SK-N-SH (cell line): ENCODE data around the gene HERC3. TPM values are rescaled to one million over a fixed set of nuclear protein-coding genes. Genes with fewer than 3 reads are reported as not detected.

Experiments used
- CTCF ChIA-PET: fragments of 300-600, 350-600 bp; formaldehyde crosslinking; extraction: SDS; loops from one replicate; lab custom pipeline; 2021; lab: Yijun Ruan, JAX
- POLR2A ChIA-PET: fragments of 350-600 bp; sonication (Branson Sonifier 250); formaldehyde crosslinking; extraction: SDS; loops from one replicate; lab custom pipeline; 2020; ENCODE audit warnings: antibody characterized with exemption, inconsistent platforms; lab: Yijun Ruan, JAX
- DNase-seq: peaks from one replicate; pipeline ENCODE4 v3.0.0; 2012
- H2AFZ ChIP-seq: fragments of 200-600 bp; sonication (generic); 2 replicates; pipeline ENCODE4 v1.8.1; 2016; ENCODE audit warnings: antibody characterized with exemption, mild to moderate bottlenecking, low read depth
- H3F3A ChIP-seq: fragments of 200-600 bp; sonication (generic); replicated peaks from 2 replicates; pipeline ENCODE3; 2016; ENCODE audit warnings: antibody characterized with exemption, mild to moderate bottlenecking; ENCODE audit not compliant: insufficient read depth
- H3K27ac ChIP-seq, 2 experiments: fragments of 200-500 bp in 1 of 2; fragments of 200-600 bp in 1 of 2; sonication (Bioruptor generic) in 1 of 2; sonication (generic), shearing (Covaris generic) in 1 of 2; 2 replicates each; pipeline versions ENCODE4 v1.5.1 to v1.6.1; 2014 to 2016; ENCODE audit warnings: low read depth in 2 of 2, inconsistent platforms in 1 of 2, low read length in 1 of 2, mild to moderate bottlenecking in 1 of 2, mixed read lengths in 1 of 2
- H3K27me3 ChIP-seq: fragments of 200-600 bp; sonication (generic), shearing (Covaris generic); 2 replicates; pipeline ENCODE4 v1.6.1; 2016; ENCODE audit warnings: mixed run types; ENCODE audit not compliant: insufficient read depth
- H3K36me3 ChIP-seq, 2 experiments: fragments of 200-500 bp in 1 of 2; fragments of 200-600 bp in 1 of 2; sonication (Bioruptor generic) in 1 of 2; sonication (generic) in 1 of 2; replicated peaks in 1 of 2; 2 replicates each; pipeline versions ENCODE3 to v1.5.1; 2014 to 2016; ENCODE audit warnings: low read length in 1 of 2, mild to moderate bottlenecking in 1 of 2; ENCODE audit not compliant: insufficient read depth in 2 of 2, control insufficient read depth in 1 of 2
- H3K4me1 ChIP-seq, 2 experiments: fragments of 200-500 bp in 1 of 2; fragments of 200-600 bp in 1 of 2; sonication (Bioruptor generic) in 1 of 2; sonication (generic), shearing (Covaris generic) in 1 of 2; 2 replicates each; pipeline versions ENCODE4 v1.5.1 to v1.6.1; 2014 to 2016; ENCODE audit warnings: low read depth in 1 of 2, low read length in 1 of 2, mixed run types in 1 of 2; ENCODE audit not compliant: insufficient read depth in 2 of 2, control insufficient read depth in 1 of 2
- H3K4me2 ChIP-seq: fragments of 200-600 bp; sonication (generic), shearing (Covaris generic); 2 replicates; pipeline ENCODE4 v1.6.1; 2017; ENCODE audit warnings: mixed run types
- H3K4me3 ChIP-seq, 2 experiments: fragments of 200-500 bp in 1 of 2; fragments of 200-600 bp in 1 of 2; sonication (Bioruptor generic) in 1 of 2; sonication (generic), shearing (Covaris generic) in 1 of 2; 2 replicates each; pipeline versions ENCODE4 v1.5.1 to v1.8.1; 2014 to 2016; ENCODE audit warnings: low read depth in 2 of 2, inconsistent platforms in 1 of 2, low read length in 1 of 2, mild to moderate bottlenecking in 1 of 2, mixed read lengths in 1 of 2, moderate library complexity in 1 of 2
- H3K79me2 ChIP-seq: fragments of 200-600 bp; sonication (generic); 2 replicates; pipeline ENCODE4 v1.8.1; 2017; ENCODE audit warnings: mild to moderate bottlenecking; ENCODE audit not compliant: insufficient read depth
- H3K9ac ChIP-seq: fragments of 200-600 bp; sonication (generic); 2 replicates; pipeline ENCODE4 v1.6.1; 2017; ENCODE audit warnings: mixed run types
- H3K9me2 ChIP-seq: fragments of 200-600 bp; sonication (generic); 2 replicates; pipeline ENCODE4 v1.6.1; 2017; ENCODE audit warnings: mixed run types
- H3K9me3 ChIP-seq: fragments of 200-600 bp; sonication (generic); 2 replicates; pipeline ENCODE4 v1.6.1; 2017; ENCODE audit warnings: mixed run types, mild to moderate bottlenecking, moderate library complexity
- H4K20me1 ChIP-seq: fragments of 200-600 bp; sonication (generic); 2 replicates; pipeline ENCODE4 v1.6.1; 2017; ENCODE audit warnings: mild to moderate bottlenecking, mixed run types; ENCODE audit not compliant: insufficient read depth
- ELF1 ChIP-seq: IDR thresholded peaks from 2 replicates; pipeline ENCODE4 v1.4.0; 2012
- EZH2phosphoT487 ChIP-seq: fragments of 200-600 bp; sonication (generic); IDR thresholded peaks from 2 replicates; pipeline ENCODE4 v1.6.1; 2017; ENCODE audit warnings: low read depth, mixed run types, mild to moderate bottlenecking, antibody characterized with exemption, moderate library complexity, borderline replicate concordance
- FOSL2 ChIP-seq: IDR thresholded peaks from 2 replicates; pipeline ENCODE4 v1.4.0; 2012; ENCODE audit warnings: low read depth, mild to moderate bottlenecking, moderate library complexity, borderline replicate concordance
- FOXJ3 ChIP-seq: sonication (generic); formaldehyde crosslinking; IDR thresholded peaks from 2 replicates; pipeline ENCODE4 v1.5.1; 2020; ENCODE audit warnings: mild to moderate bottlenecking, missing genetic modification reagents
- GABPA ChIP-seq: IDR thresholded peaks from 2 replicates; pipeline ENCODE4 v1.4.0; 2012; ENCODE audit warnings: low read depth, mild to moderate bottlenecking
- IRF3 ChIP-seq: fragments of 150-350 bp; IDR thresholded peaks from 2 replicates; pipeline ENCODE4 v1.6.1; 2016; ENCODE audit warnings: mild to moderate bottlenecking, low read depth, low read length
- JUND ChIP-seq: IDR thresholded peaks from 2 replicates; pipeline ENCODE4 v1.4.0; 2012
- MAX ChIP-seq: IDR thresholded peaks from 2 replicates; pipeline ENCODE4 v1.4.0; 2012; ENCODE audit warnings: low read depth
- MEF2A ChIP-seq: IDR thresholded peaks from 2 replicates; pipeline ENCODE4 v1.4.0; 2012; ENCODE audit warnings: low read depth, borderline replicate concordance
- MXI1 ChIP-seq: IDR thresholded peaks from 2 replicates; pipeline ENCODE4 v1.6.1; 2012; ENCODE audit warnings: mild to moderate bottlenecking, low read depth, low read length, improper control_type of control experiment
- NFIC ChIP-seq: IDR thresholded peaks from 2 replicates; pipeline ENCODE4 v1.4.0; 2012; ENCODE audit warnings: borderline replicate concordance
- NRF1 ChIP-seq: IDR thresholded peaks from 2 replicates; pipeline ENCODE4 v1.6.1; 2012; ENCODE audit warnings: low read depth, mild to moderate bottlenecking, low read length
- RAD21 ChIP-seq: IDR thresholded peaks from 2 replicates; pipeline ENCODE4 v1.6.1; 2012; ENCODE audit warnings: mild to moderate bottlenecking, low read length
- REST ChIP-seq: IDR thresholded peaks from 2 replicates; pipeline ENCODE4 v1.6.1; 2012; ENCODE audit warnings: mild to moderate bottlenecking, low read depth, low read length, moderate library complexity
- RFX5 ChIP-seq: IDR thresholded peaks from 2 replicates; pipeline ENCODE4 v1.6.1; 2012; ENCODE audit warnings: mild to moderate bottlenecking, improper control_type of control experiment, low read length
- RXRA ChIP-seq: IDR thresholded peaks from 2 replicates; pipeline ENCODE4 v1.4.0; 2012; ENCODE audit warnings: low read depth, mild to moderate bottlenecking, borderline replicate concordance
- SIN3A ChIP-seq: IDR thresholded peaks from 2 replicates; pipeline ENCODE4 v1.6.1; 2012; ENCODE audit warnings: low read depth, mild to moderate bottlenecking, low read length, moderate library complexity, borderline replicate concordance
- SMC3 ChIP-seq: IDR thresholded peaks from 2 replicates; pipeline ENCODE4 v1.6.1; 2012; ENCODE audit warnings: low read depth, low read length, improper control_type of control experiment
- TAF1 ChIP-seq: IDR thresholded peaks from 2 replicates; pipeline ENCODE4 v1.6.1; 2012; ENCODE audit warnings: low read depth, mild to moderate bottlenecking, low read length, moderate library complexity, borderline replicate concordance
- TEAD4 ChIP-seq: IDR thresholded peaks from 2 replicates; pipeline ENCODE4 v1.4.0; 2012; ENCODE audit warnings: mild to moderate bottlenecking, borderline replicate concordance; ENCODE audit not compliant: insufficient read depth
- WGBS: methylation state at CpG from one replicate; pipeline ENCODE4 v1.1.6; 2017; ENCODE audit warnings: low lambda C conversion rate; 5-methylcytosine and 5-hydroxymethylcytosine counted together
- polyA plus RNA-seq, 3 experiments: library from polyadenylated mRNA; depleted of rRNA; stranded (reverse); fragments of >200 nt; gene quantifications; 2 replicates each; pipeline ENCODE4 v1.2.3, GENCODE V29; 2012

The HERC3 gene
- polyA plus RNA-seq, 1 of the 3 experiments (the other 2 are of a cell fraction): 4.6 TPM

GRCh38 chr4:88709989-88710388 is 117.7 kb downstream of the HERC3 start:
- H4K20me1 ChIP-seq: no peaks in the 10 kb centered on the region
- no peak overlapping the region for H3K9ac ChIP-seq
- H3K9me3 ChIP-seq: no peaks in the 10 kb centered on the region
- WGBS: 100% methylated on average over 1 of the region's 1 CpG
- ChIA-PET CTCF (interaction anchor here (2.1 kb wide), 1 partner anchor 313 kb away, joined by 11 read pairs; no protein-coding TSS in a partner anchor), POLR2A (no interaction called here)
- no peak overlapping the region for H2AFZ ChIP-seq
- peaks cover 0 to 2% of the 10 kb centered on the region in 2 experiments; a peak in 1 of 4 replicates for H3K4me1 ChIP-seq
- DNase-seq: no peak
- no peak overlapping the region for H3K4me2 ChIP-seq
- H3K9me2 ChIP-seq: 0 out of 2 replicates have a peak, but pooled peaks cover 3% of the 10 kb centered on the region
- H3K27me3 ChIP-seq: no peaks in the 10 kb centered on the region
- TF ChIP-seq IRF3: no peak
- no peak for TF ChIP-seq SIN3A
- TF ChIP-seq TAF1: no peak
- no peak for TF ChIP-seq GABPA
- no peak for TF ChIP-seq NFIC
- no peak for TF ChIP-seq RAD21
- TF ChIP-seq ELF1: no peak
- TF ChIP-seq FOSL2: no peak
- no peak for TF ChIP-seq RFX5
- no peak for TF ChIP-seq NRF1
- TF ChIP-seq MXI1: no peak
- H3K36me3 ChIP-seq: peaks cover 0 to 19% of the 10 kb centered on the region in 2 experiments
- H3F3A ChIP-seq: no peaks in the 10 kb centered on the region
- no peak overlapping the region for H3K27ac ChIP-seq
- no peaks in the 10 kb centered on the region for H3K79me2 ChIP-seq
- no peak overlapping the region for H3K4me3 ChIP-seq

GRCh38 chr4:88713782-88714181 is 121.5 kb downstream of the HERC3 start:
- Histone ChIP-seq H2AFZ (no peak overlapping the region), H3K4me3 (no peak overlapping the region), H3K4me1 (no peaks in the 10 kb centered on the region), H3K9ac (no peak overlapping the region), H3K9me3 (peaks cover 9% of the 10 kb centered on the region; the same call in 1 of the 2 replicates), H3K27me3 (no peaks in the 10 kb centered on the region), H3F3A (no peaks in the 10 kb centered on the region), H3K9me2 (0 out of 2 replicates have a peak, but pooled peaks cover 3% of the 10 kb centered on the region), H4K20me1 (no peaks in the 10 kb centered on the region), H3K79me2 (no peaks in the 10 kb centered on the region), H3K27ac (no peak overlapping the region), H3K4me2 (no peak overlapping the region), H3K36me3 (peaks cover 0 to 49% of the 10 kb centered on the region in 2 experiments)
- ChIA-PET POLR2A (no interaction called here), CTCF (interaction anchor here (1.6 kb wide), 1 partner anchor 105 kb away, joined by 4 read pairs; no protein-coding TSS in a partner anchor)
- WGBS: 95% methylated on average over 1 of the region's 1 CpG
- no peak for DNase-seq
- TF ChIP-seq GABPA: no peak
- no peak for TF ChIP-seq SIN3A
- no peak for TF ChIP-seq NRF1
- no peak for TF ChIP-seq TAF1
- TF ChIP-seq IRF3: no peak
- TF ChIP-seq FOSL2: no peak
- no peak for TF ChIP-seq JUND
- no peak for TF ChIP-seq RXRA
- TF ChIP-seq MEF2A: no peak
- TF ChIP-seq REST: no peak
- no peak for TF ChIP-seq MAX
- TF ChIP-seq FOXJ3 (CRISPR knock-in tag): no peak
- TF ChIP-seq SMC3: no peak
- TF ChIP-seq TEAD4: no peak
- no peak for TF ChIP-seq EZH2phosphoT487
- TF ChIP-seq ELF1: no peak
